Measurements from ENCODE around the gene AP2B1.

The AP2B1 gene

DNA sequence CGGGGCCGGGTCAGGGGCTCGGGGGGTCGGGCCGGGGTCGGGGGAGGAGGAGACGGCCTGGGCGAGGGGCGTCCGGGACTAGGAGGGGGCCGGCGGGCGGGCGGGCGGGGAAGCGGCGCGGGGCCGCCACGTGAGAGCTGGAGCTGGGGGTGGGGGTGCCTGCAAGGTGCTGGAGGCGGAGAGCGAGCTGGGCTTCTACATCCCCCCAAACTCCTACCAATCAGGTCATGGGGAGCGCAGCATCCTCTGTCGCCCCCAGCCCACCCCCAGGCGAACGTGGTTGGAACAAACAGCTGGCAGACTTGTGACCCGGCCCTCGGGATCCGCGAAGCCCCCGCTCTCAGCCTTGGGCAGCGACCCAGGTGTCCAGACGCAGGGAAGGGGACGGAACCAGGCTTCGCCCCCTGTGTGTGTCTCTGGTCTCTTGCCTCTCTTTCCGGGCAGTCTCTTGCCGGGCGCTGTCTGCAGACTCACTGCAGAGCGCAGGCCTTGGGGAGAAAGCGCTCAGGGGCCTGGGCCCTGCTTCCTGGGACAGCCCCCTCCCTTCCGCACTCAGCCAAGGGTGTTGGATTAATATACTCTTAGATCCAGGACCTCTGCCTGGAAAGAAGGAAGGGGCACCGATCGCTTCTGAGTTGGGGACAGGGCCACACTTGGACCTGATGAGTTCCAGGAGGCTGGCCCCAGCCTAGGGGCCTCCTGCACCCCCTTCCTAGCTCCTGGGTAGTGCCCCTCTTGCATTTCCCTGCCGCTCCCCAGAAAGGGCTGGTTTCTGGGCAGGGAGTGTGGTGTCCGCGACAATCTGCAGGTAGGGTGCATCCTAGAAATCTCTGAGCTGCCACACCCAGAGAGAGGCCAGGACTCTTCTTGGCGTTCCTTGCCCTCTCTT lies 145.0 kb downstream of the AP2B1 start:
- DNase-seq, result no peak

DNA sequence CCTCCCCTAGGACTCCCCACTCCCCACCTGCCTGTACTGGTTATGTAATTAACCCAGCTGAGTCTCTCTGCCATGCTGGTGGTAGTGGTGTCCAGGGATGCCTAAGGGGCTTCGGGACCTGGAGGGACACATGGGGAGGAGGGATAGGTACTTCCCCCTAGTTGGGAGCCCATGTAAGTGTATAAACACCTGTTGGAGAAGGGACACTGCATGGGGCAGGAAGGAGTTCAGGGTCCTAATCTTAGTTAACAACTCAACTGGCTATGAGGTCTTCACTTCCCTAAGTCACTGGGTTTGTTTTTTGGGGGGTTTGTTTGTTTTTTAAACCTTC lies 145.6 kb downstream of the AP2B1 start:
- no peak for DNase-seq

DNA sequence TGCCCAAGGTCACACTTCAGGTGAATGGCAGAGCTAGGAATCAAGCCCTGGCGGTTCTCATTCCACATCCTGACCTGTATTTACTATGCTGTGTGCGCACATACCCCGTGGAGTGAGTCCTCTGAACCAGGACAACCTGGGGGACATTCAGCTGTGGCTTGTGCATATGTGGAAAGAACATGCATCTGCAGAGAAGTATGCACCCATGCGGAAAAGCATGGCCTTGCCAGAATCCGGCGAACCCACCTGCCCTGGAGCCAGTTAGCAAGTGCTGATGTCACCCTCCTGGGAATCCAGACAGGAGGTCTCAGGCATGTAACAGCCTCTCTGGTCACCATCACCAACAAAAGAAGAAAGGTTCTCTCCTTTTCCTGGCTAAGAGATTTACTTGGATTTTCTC lies 146.2 kb downstream of the AP2B1 start:
- no peak for DNase-seq

DNA sequence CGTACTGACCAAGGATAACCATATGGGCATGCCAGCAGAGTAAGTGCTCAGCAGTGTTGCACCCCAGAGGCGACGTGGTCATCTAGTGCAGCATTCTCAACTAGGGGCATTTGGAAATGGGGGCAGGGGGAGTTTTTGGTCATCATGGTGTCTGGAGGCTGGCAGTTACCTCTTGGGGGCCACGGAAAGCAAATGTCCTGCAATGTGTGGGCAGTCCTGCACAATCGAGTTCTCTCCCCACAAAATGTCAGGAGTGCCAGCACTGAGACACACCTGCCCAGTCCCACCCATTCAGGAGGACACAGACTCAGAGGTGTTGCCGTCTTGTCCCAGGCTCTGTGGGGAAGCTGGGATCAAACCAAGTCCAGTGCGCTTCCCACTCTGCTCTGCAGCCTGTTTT lies 147.3 kb downstream of the AP2B1 start:
- DNase-seq, result no peak

DNA sequence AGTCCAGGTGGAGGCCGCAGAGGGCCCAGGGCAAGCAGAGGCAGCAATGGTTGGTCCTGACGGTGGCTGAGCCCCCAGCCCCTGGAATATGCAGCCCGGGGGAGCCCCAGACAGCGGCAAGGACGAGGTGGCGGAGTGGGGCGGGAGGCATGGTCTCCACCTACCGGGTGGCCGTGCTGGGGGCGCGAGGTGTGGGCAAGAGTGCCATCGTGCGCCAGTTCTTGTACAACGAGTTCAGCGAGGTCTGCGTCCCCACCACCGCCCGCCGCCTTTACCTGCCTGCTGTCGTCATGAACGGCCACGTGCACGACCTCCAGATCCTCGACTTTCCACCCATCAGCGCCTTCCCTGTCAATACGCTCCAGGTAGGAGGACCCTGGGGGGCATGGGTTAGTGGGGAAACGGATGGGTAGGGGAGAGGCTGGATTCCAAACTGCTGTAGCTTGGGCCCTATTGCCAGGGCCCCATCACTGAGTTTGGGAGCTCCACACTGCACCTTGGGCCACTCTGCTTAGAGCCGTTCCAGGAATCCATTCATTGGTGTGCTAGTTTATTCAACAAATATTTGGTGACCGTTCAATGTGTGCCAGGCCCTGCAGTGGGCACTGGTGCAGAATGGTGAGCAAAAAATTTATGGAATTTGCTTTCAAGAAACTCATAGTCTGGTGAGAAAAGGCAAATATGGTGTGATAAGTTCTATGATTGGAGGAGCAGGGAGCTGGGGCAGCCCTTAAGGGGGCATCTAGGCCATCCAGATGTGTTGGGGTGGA lies 148.1 kb downstream of the AP2B1 start:
- no peak for DNase-seq

DNA sequence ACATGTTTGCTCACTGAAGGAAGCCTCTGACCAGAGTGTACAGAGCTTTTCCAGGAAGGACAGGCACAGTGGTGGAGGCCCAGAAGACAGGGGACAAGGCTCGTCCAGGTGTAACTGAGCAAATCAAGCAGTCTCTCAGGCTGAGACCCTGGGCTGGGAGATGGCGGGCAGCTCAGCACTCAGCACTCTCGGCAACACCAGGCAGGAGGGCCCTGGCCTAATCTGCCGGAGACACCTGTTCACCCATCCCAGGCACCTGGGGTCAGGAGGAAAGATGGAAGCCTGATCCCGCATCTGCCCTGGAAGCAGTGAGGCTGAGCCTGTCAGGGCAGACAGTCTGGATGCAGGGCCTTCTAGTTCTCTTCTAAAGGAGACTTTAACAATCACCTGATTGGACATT lies 149.1 kb downstream of the AP2B1 start:
- DNase-seq, result no peak

DNA sequence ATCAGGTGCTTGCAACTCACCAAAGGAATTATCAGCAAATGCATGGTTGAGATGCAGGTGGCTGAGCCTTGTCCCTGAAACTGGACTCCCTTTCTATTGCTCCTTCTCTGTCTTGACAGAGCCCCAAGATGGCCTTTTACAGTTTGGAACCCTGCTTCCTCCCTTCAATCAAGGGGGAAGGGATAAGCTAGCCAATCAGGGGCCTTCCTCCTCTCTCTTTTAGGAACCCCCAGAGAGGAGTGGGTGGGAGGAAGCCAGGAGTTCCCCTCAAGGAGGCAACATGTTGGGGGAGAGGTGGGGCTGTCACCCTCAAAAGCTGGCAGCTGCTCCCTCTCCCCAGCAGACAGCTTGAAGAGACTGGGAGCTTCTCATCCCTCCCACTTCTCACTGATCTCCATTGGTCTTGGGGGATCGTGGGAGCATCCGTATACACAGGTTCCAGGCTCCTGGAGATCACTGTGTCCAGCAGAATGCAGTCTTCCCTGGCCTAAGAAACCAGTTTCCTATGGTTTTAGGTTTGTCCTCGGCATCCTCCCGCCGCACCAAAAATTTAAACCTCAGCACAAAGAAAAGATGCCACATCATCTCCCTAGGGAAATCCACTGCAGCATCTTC lies 151.5 kb downstream of the AP2B1 start:
- no peak for DNase-seq

DNA sequence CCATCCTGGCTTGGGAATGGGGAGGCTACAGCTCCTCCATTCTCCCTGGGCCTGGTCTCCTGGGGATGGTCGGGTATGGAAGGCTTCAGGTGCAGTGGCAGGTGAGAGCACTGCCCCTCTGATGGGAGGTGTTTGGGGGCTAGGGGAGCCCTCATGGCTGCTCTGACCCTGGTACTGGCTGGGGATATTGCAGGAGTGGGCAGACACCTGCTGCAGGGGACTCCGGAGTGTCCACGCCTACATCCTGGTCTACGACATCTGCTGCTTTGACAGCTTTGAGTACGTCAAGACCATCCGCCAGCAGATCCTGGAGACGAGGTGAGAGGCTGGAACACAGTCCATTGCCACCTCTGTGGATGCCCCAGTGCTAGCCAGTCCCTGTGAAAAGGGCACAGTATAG lies 153.1 kb downstream of the AP2B1 start:
- DNase-seq, result no peak

DNA sequence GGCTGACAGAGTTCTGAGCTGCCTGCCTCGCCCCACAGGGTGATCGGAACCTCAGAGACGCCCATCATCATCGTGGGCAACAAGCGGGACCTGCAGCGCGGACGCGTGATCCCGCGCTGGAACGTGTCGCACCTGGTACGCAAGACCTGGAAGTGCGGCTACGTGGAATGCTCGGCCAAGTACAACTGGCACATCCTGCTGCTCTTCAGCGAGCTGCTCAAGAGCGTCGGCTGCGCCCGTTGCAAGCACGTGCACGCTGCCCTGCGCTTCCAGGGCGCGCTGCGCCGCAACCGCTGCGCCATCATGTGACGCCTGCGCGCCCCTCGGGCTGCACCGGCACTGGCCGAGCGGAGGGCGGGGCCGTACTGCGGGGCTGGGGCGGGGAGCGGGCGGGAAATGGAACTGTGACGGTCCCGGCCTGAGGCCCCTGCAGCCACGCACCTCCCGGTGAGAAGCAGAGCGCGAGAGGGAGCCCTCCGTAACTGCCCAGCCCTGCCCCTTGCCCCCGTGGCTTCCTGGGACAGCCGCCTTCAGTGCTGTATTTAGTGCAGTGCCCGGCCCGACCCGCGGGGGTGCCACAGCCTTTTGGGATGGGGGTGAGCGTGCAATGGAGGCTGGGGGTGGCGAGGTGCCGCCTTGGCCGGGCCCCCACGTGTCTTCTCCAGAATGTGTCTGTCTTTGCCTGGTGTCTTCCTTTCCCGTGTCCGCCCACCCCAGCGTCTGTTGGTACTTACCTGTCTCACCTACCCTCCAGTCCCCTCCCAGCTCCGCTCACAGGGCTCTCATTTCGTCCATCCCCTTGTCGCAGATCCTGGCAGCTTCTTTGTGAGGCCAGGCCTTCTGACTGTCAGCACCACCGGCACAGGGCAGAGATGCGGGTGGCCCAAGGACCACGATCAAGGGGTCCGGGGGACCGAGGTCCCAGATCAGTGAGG lies 154.1 kb downstream of the AP2B1 start:
- DNase-seq, result no peak

DNA sequence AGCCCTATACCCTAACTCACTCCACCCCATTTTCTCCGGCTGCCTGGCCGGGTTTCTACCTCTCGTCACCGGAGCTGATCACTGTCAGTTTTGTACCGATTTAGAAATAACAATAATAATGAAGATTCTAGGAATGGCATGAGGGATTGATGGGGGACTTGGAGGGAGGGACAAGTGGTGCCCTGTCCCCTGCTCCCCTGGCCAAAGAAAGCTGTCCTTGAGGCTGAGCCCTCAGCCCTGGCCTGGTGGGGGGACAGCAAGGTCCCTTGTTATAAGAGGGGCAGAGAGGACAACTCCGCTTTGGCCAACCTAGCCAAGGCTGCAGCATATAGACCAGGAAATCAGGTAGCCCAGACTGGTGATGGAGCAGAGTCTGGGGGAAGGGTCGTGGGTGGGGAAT lies 155.4 kb downstream of the AP2B1 start:
- no peak for DNase-seq

DNA sequence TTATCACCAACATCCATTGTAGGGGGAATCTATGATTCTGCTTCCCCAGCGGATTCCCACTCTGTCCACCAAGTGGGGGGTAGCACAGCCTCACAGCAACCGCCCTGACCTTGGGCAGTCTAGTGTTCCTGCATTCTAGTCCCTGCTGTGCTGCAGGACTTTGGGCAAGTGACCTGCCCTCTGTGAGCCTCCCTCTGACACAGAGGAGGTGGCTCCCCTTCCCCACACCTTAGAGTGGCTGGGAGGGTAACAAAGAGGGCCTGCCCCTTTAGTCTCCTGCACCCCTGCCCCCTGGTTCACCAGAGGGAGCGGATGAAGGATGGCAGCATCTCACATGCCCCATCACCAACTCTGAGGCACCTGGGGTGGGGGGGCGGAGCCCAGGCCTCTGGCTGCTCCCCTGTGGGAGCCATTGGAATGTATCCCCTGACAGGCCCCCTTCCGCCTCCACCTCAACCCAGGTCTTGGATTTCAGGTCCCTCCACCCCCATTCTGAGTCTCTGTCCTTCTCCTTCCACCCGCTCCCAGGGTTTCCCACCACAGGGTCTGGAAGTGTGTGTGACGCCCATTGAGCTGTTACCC lies 155.9 kb downstream of the AP2B1 start:
- no peak for DNase-seq

DNA sequence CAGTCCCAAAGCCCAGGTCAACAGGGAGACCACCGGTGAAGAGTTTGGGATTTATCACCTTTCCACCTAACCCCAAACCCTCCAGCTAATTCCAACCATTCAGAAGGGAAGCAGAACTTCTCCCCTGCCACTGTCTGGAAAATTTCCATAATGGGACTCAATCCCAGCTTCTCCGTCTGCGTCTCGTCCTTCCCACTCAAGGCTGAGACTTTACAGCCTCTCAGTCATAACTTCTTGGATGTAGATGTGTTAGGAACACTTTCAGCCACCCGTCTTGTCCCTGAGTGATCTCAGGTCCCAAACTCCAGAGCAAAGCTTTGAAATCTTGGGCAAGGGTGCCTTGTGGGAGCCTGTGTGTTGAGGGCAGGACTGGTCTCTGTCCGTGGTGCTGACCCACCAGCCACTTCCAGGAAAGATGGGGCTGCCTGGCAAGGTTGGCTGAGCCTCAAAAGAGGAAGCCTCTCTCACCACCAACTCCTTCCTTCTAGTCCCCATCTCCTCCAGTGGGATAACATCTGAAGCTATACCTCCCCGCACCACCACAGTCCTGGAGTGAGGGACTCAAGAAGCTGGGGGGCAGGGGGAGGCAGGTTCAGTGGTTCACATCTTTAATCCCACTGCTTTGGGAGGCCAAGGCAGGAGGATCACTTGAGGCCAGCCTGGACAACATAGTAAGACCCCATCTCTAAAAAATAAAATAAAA lies 156.7 kb downstream of the AP2B1 start:
- peak; percentile 29 for DNase-seq

DNA sequence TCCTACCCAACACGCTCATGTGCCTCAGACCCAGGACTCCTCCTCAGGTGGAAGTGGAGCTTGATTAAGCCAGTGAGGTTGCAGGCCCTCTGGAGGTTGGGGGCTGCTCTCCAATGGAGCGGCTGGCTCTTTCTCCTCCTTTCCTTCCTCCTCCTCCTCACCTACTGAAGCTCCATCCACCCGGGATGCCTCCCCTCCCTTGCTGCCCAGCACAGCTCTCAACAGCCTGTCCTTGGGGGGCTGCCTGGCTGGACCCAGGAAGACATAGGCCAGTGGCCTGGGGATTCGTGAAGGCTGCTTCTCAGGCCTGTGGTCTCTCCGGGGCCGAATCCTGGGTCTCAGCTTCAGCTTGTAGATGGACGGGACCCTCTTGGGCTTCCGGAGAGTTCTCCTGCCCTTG lies 157.7 kb downstream of the AP2B1 start:
- DNase-seq, result no peak

DNA sequence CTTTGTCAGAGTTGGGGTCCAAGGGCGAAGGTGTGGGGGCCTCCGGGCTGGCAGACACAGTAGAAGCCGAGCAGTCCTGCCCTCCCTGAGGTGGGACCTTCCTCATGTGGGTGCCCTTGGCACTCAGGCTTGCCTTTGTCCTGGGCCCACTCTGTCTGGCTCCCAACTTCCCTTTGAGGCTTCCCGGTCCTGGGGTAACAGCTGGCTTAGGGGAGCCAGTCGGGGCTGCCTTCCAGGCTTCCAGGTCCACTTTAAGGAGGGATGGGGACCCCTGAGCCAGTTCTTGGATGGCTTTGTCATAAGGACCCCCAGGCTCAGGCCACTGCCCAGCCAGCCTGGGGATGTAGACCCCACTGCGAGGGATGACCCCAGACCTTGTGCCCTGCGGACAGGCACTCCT lies 158.1 kb downstream of the AP2B1 start:
- no peak for DNase-seq

DNA sequence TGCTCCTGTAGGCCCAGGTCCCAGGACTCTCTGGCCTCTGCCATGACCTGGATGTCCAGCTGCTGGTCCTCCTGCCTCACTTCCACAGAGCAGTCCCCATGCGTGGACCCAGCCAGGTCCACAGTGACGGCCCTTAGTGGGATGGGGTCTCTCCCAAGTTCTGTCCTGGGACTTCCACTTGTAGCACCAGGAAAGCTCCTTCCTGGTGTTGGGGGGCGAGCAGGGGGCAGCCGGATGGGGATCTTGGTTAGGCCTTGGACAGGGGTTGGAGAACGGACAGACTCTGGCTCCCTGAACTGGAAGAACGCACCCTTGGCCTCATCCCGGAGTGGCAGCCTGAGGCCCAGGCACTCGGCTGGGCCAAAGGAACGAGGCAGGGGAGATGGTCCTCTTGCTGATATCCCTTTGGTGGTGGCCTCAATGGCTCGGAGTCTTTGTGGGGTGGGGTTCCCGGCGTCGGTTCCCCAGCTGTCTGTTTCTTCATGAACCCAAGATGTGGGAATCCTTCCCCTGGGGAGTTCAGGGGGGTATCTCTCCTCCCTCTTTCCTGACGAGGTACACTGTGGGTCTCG lies 158.7 kb downstream of the AP2B1 start:
- no peak for DNase-seq

DNA sequence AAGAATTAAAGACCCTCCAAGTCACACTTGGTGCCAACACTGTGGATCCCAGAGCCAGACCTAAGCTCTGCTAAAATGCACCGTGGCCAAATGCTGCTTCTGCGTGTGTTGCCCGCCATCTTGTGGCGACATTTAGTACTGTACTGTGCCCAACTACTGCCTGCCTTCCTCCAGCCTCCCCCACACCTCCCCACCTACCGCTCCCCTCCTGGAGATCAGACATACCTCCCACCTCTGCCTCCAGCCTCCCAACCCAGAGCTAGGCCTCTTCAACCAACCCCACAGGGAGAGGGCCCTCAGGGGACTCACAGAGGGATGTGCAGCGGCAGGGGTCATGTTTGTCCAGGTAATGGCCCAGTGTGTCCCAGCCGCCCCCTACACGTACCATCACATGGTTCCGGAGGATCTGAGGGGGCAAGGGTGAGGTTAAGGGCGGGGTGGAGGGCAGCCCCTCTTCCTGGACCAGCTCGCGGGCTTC lies 160.5 kb downstream of the AP2B1 start:
- peak; percentile 64 for DNase-seq

DNA sequence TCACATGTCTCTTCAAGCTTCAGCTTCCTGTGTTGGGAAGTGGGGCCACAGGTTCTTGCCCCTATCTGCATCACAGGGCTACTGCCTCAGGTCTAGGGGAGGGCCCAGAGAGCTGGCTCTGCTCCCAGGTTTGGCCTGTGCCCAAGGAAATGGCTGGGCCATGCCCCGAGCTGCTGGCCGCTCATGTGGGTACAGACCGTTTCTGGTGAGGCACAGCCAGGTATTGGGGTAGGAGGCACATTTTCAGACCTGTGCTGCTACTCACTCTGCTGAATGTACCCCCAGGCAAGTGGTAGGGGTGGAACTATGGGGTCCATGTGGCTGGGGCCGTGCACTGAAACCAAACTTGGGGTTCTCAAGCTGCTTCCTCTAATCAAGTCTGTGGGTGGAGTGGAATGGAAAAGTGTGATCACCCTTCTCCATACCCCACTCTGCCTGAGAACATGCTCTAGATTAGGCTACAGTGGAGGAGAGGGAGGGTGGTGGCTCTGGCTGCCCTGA lies 161.3 kb downstream of the AP2B1 start:
- DNase-seq, result no peak

DNA sequence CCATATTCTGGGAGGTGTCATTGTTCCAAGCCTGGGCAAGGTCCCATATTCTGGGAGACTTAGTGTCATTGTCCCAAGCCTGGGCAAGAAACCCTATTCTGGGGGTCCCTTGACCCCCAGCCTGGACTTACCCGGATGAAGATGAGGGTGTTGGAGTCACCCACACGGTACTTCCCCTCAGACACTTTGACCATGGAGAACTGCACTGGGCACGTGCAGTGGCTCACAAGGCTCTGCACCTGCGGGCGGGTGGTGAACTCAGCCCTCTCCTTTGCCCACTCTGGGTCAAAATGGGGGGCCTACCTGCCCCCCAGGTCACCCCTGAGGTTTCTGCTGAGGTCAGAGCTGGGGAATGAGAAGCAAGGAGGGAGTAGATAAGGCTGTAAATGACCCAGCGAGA lies 161.9 kb downstream of the AP2B1 start:
- DNase-seq, result no peak

DNA sequence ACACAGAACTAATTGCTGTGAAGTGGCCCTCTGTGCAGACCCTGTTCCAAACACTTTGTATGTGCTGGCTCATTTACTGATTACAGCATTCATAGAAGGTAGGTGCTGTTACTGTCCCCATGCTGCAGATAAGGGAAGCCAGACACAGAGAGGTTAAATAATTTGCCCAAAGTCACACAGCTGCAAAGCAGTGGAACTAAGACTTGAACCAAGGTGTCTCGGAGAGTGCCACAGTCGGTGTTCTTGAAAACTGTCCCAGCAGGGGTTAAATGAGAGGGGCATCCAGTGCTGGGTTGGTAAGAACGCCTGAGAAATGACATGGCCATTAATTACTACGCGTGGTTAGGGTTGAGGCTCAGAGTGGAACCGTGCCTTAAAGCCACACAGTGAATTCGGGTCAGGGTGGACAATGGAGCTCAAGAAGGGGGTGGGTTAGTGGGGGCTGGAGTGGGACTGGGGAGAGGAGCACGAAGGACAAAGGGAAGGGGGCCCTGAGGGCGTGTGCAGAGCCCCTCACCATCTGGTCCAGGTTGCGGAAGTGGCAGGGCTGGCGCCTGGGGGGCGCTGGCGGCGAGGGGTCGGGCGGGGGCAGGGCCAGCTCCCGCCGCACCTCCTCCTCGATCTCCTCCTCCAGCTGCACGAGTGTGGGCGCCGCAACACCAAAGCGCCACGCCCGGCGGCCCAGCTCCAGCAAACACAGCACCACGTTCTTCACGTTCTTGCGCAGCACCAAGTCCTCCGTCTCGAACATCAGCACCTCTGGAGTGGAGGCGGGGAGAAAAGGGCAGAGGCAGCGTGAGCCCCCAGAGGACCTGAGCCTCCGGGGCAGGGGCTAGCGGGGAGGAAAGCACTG lies 162.7 kb downstream of the AP2B1 start:
- DNase-seq, result peak; percentile 30
